Measurements from ENCODE around the gene EVI5. TPM values are rescaled to one million over a fixed set of nuclear protein-coding genes. Genes with fewer than 3 reads are reported as not detected.
"Not testable (repeated sequence)": the region's sequence is repeated elsewhere in the genome, so short reads cannot be mapped to it uniquely, and the experiment has no call there.

EVI5 gene
- total RNA-seq, 2 experiments from 2014 or later, result 13.6 to 13.8 TPM

GRCh38 chr1:92567211-92567868, 217.6 kb downstream of the EVI5 start:
- no peak overlapping the region for H3K27ac Mint-ChIP-seq
- no peak for DNase-seq
- H3K36me3 Mint-ChIP-seq, result peaks cover 44% of the 10 kb centered on the region
- no peak overlapping the region for H3K4me3 Mint-ChIP-seq
- peaks cover 3% of the 10 kb centered on the region for H3K9me3 Mint-ChIP-seq
- peaks cover 37% of the 10 kb centered on the region for H3K4me1 Mint-ChIP-seq
- H3K27me3 Mint-ChIP-seq, result no peaks in the 10 kb centered on the region

GRCh38 chr1:92563457-92564216, 221.3 kb downstream of the EVI5 start:
- peaks cover 15% of the 10 kb centered on the region for H3K4me1 Mint-ChIP-seq
- H3K27ac Mint-ChIP-seq, result no peak overlapping the region
- peaks cover 32% of the 10 kb centered on the region for H3K36me3 Mint-ChIP-seq
- H3K27me3 Mint-ChIP-seq, result no peaks in the 10 kb centered on the region
- no peak for DNase-seq
- H3K4me3 Mint-ChIP-seq, result no peak overlapping the region
- peaks cover 1% of the 10 kb centered on the region for H3K9me3 Mint-ChIP-seq

DNA sequence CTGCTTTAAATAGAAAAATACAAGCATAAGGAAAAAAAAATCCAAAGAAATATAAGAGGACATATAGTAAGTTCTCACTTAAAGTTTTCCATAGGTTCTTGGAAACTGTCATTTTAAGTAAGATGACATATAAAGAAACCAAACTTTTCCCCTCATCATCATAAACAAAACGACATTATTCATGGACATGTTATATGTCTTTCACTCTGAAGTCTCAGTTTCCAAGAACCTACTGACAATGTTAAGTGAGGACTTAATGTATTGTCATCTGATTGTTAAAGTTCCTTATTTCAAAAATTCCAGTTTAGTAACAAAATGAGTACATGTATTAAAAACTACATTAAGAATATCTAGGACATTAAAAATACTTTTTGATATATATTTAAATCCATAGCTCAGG, 228.6 kb downstream of the EVI5 start:
- Mint-ChIP-seq H3K27ac (peak overlapping the region; percentile 87), H3K4me3 (no peak overlapping the region), H3K9me3 (no peaks in the 10 kb centered on the region), H3K4me1 (peaks cover 40% of the 10 kb centered on the region), H3K27me3 (no peaks in the 10 kb centered on the region), H3K36me3 (peaks cover 50% of the 10 kb centered on the region)
- DNase-seq, result no peak

- Mint-ChIP-seq H3K9me3 (peaks cover 9% of the 10 kb centered on the region), H3K36me3 (peaks cover 56% of the 10 kb centered on the region), H3K4me3 (no peak overlapping the region), H3K27me3 (no peaks in the 10 kb centered on the region), H3K27ac (no peak overlapping the region), H3K4me1 (peaks cover 41% of the 10 kb centered on the region)
- no peak for DNase-seq
Measured at GRCh38 chr1:92554216-92554615, 230.7 kb downstream of the EVI5 start.

- H3K9me3 Mint-ChIP-seq, result peaks cover 9% of the 10 kb centered on the region
- H3K4me1 Mint-ChIP-seq, result peaks cover 33% of the 10 kb centered on the region
- H3K27ac Mint-ChIP-seq, result no peak overlapping the region
- H3K4me3 Mint-ChIP-seq, result no peak overlapping the region
- H3K27me3 Mint-ChIP-seq, result no peaks in the 10 kb centered on the region
- no peak for DNase-seq
- H3K36me3 Mint-ChIP-seq, result peaks cover 59% of the 10 kb centered on the region
Measured at GRCh38 chr1:92551916-92552315, 233.0 kb downstream of the EVI5 start.

DNA sequence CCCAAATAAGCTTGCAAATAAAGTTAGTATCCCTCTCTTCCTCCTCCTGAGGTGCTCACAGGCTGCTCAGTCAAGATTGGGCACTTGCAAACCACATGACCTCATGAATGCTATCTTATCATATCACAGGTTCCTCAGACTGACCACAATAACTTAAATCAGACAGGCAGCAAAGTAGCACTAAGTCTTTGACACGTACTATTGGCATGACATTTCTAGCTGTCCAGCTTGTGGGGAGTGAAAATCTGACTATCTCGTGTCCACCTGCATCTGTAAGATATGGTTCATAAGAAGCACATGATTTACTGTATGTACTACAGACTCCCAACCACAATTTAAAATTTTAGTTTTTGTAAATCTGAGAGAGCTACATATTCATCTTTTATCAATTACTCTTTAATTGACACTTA, 240.1 kb downstream of the EVI5 start:
- Mint-ChIP-seq H3K9me3 (peaks cover 10% of the 10 kb centered on the region), H3K4me1 (peaks cover 36% of the 10 kb centered on the region), H3K36me3 (peaks cover 67% of the 10 kb centered on the region), H3K27ac (peak overlapping the region; percentile 17), H3K27me3 (no peaks in the 10 kb centered on the region), H3K4me3 (no peak overlapping the region)
- no peak for DNase-seq

DNA sequence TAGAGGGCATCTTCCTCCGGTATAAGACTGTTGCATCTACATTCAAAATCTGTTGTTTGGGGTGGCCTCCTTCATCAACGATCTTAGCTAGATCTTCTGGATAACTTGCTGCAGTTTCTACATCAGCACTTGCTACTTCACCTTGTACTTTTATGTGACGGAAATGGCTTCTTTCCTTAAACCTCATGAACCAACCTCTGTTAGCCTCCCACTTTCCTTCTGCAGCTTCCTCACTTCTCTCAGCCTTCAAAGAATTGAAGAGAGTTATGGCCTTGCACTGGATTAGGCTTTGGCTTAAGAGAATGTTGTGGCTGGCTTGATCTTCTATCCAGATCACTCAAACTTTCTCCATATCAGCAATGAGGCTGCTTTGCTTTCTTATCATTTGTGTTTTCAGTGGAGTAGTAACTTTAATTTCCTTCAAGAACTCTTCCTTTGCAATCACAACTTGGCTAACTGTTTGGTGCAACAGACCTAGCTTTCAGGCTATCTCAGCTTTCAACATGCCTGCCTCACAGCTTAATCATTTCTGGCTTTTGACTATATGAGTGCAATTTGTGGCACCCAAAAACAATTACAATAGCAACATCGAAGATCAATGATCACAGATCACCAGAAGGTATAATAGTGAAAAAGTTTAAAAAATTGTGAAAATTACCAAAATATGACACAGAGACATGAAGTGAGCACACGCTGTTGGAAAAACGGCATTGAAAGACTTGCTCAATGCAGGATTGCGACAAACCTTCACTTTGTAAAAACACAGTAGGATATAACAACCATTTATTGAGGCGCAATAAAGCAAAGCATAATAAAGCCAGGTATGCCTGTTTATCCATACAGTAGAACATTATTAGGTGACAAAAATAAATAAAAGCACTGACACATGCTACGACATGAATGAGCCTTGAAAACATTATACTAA, 241.5 kb downstream of the EVI5 start:
- Mint-ChIP-seq H3K4me3 (no peak overlapping the region), H3K4me1 (peaks cover 45% of the 10 kb centered on the region), H3K36me3 (peaks cover 62% of the 10 kb centered on the region), H3K9me3 (peaks cover 8% of the 10 kb centered on the region), H3K27ac (no peak overlapping the region), H3K27me3 (no peaks in the 10 kb centered on the region)
- no peak for DNase-seq

- peak overlapping the region; percentile 59 for H3K4me3 Mint-ChIP-seq
- H3K27me3 Mint-ChIP-seq, result no peaks in the 10 kb centered on the region
- peak overlapping the region; percentile 96 for H3K27ac Mint-ChIP-seq
- H3K36me3 Mint-ChIP-seq, result peaks cover 50% of the 10 kb centered on the region
- peaks cover 19% of the 10 kb centered on the region for H3K9me3 Mint-ChIP-seq
- DNase-seq, result peak; percentile 43
- H3K4me1 Mint-ChIP-seq, result peaks cover 67% of the 10 kb centered on the region
Measured at GRCh38 chr1:92538413-92539061, 246.4 kb downstream of the EVI5 start.

DNA sequence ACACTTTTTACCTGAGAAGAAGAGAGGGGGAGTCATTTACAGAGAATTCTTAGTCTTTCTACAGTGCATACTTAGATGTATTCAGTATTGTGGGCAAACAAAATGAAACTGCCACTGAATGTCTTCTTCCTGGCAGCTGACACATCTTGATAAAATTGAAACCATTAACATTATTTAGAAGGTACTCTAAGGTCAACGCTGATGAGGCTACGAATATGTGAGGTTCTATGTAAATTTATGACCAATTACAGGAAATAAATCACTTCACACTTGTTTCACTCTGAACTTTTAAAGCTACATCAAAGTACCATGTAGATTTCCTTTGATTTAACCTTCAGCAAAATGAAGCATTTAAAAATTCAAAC, 246.9 kb downstream of the EVI5 start:
- no peaks in the 10 kb centered on the region for H3K27me3 Mint-ChIP-seq
- peak overlapping the region; percentile 96 for H3K27ac Mint-ChIP-seq
- DNase-seq, result peak; percentile 19
- peaks cover 50% of the 10 kb centered on the region for H3K36me3 Mint-ChIP-seq
- peak overlapping the region; percentile 59 for H3K4me3 Mint-ChIP-seq
- H3K4me1 Mint-ChIP-seq, result peaks cover 68% of the 10 kb centered on the region
- H3K9me3 Mint-ChIP-seq, result peaks cover 24% of the 10 kb centered on the region

DNA sequence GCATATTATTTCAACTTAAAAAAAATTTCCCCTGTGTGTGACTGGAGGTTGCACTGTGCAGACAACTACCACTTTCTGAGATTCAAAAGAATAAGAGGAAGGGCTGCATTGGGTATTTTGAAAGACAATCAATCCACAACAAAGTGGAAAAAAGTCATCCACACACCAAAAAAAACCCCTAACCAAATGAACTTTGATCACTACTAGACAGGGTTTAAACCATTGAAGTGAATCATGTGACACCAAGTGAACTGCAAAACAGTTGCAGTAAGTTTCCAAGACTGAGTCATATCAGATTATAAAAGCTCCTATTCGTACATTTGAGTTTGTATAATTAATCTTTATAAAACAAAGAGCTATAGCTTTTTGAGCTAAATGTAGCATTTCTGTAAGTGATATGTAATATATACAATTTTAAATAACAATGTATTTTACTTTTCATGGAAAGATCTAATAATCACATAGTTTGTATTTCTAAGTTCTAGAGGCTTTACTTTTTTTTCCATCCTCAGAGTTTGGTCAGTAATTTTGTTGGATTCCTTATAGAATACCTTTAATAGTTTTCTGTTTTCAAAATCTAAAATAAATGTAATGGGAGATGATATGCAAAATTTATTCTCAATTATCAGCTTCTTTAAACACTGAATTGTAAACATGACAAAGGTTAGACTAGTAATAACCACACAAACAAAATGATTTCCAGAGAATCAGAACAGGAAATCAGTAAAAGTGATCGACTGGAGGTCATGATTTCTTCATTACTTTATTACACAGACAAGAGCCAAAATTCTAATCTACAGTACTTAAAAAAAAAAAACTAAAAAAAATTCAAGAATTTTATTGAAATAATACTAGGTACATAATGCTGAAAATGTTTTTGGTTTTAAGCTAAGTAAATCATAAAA, 247.7 kb downstream of the EVI5 start:
- no peak for DNase-seq
- peak overlapping the region; percentile 85 for H3K27ac Mint-ChIP-seq
- peaks cover 26% of the 10 kb centered on the region for H3K9me3 Mint-ChIP-seq
- H3K4me1 Mint-ChIP-seq, result peaks cover 71% of the 10 kb centered on the region
- H3K4me3 Mint-ChIP-seq, result peak overlapping the region; percentile 66
- H3K36me3 Mint-ChIP-seq, result peaks cover 52% of the 10 kb centered on the region
- H3K27me3 Mint-ChIP-seq, result no peaks in the 10 kb centered on the region

DNA sequence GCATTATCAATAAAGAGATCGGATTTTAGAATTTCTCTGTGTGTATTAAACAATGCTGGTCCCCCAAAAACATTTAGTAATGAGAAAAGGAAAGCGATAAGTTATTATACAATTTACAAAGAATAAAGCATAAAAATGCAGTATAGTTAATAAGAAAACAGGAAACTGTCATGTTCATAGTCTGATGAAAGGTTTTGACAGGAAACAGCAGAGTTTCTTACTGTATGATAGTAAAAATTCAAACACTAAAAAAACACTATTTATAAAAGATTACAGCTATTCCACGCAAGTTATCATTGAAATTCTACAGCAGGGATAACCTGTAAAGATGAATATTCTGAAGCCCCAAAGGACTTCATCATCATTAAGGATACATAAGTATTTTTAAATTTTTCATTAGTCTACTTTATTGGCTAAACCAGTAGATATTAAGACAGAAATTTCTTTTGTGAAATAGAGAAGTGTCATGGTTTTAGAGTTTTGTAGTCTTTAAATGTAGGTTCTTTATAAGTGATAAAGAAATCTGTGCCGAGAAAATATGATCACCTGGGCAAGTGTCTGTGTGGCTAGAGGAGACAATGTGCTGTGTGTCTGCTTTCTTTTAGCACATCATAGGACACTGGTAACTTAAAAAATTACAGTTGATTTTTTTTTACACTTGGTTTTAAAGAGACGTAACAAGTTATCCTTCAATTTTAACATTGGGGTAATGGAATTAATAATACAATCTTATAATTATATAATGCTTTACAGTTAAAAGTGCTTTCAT, 248.5 kb downstream of the EVI5 start:
- H3K27ac Mint-ChIP-seq, result peak overlapping the region; percentile 85
- no peaks in the 10 kb centered on the region for H3K27me3 Mint-ChIP-seq
- H3K9me3 Mint-ChIP-seq, result peaks cover 22% of the 10 kb centered on the region
- H3K4me3 Mint-ChIP-seq, result peak overlapping the region; percentile 43
- no peak for DNase-seq
- H3K36me3 Mint-ChIP-seq, result peaks cover 54% of the 10 kb centered on the region
- peaks cover 67% of the 10 kb centered on the region for H3K4me1 Mint-ChIP-seq

DNA sequence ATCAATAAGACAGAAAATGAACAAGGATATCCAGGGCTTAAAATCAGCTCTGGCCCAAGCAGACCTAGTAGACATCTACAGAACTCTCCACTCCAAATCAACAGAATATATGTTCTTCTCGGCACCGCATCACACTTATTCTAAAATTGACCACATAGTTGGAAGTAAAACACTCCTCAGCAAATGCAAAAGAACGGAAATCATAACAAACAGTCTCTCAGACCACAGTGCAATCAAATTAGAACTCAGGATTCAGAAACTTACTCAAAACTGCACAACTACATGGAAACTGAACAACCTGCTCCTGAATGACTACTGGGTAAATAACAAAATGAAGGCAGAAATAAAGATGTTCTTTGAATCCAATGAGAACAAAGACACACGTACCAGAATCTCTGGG, 252.5 kb downstream of the EVI5 start:
- DNase-seq, H3K27me3 Mint-ChIP-seq: not testable (repeated sequence)
- H3K4me3 Mint-ChIP-seq, result peak overlapping the region; percentile 12
- peaks cover 29% of the 10 kb centered on the region for H3K9me3 Mint-ChIP-seq
- peaks cover 46% of the 10 kb centered on the region for H3K4me1 Mint-ChIP-seq
- H3K36me3 Mint-ChIP-seq, result peaks cover 57% of the 10 kb centered on the region
- H3K27ac Mint-ChIP-seq, result peak overlapping the region; percentile 85

DNA sequence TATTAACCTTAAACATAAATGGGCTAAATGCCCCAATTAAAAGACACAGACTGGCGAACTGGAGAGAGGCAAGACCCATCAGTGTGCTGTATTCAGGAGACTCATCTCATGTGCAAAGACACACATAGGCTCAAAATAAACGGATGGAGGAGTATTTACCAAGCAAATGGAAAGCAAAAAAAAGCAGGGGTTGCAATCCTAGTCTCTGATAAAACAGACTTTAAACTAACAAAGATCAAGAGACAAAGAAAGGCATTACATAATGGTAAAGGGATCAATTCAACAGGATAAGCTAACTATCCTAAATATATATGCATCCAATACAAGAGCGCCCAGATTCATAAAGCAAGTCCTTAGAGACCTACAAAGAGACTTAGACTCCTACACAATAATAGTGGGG, 253.0 kb downstream of the EVI5 start:
- not testable (repeated sequence) for DNase-seq, H3K4me3 Mint-ChIP-seq, H3K27me3 Mint-ChIP-seq
- Mint-ChIP-seq H3K36me3 (peaks cover 60% of the 10 kb centered on the region), H3K4me1 (peaks cover 45% of the 10 kb centered on the region), H3K27ac (peak overlapping the region; percentile 85), H3K9me3 (peaks cover 29% of the 10 kb centered on the region)
